Mucosa of stomach (tissue), 1 donor: ENCODE data around the gene FAM107B.

Source experiments
- H3K27me3 ChIP-seq: one replicate; pipeline ENCODE4 v1.7.0; 2013; ENCODE audit warnings: mild to moderate bottlenecking, low read length; ENCODE audit not compliant: control insufficient read depth, insufficient read depth
- H3K36me3 ChIP-seq: one replicate; pipeline ENCODE4 v1.7.0; 2013; ENCODE audit warnings: low read length; ENCODE audit not compliant: control insufficient read depth, insufficient read depth
- H3K4me1 ChIP-seq: one replicate; pipeline ENCODE4 v1.7.0; 2013; ENCODE audit warnings: mild to moderate bottlenecking, low read length; ENCODE audit not compliant: control insufficient read depth, insufficient read depth
- H3K4me3 ChIP-seq: one replicate; pipeline ENCODE4 v1.7.0; 2013; ENCODE audit warnings: low read length
- H3K9ac ChIP-seq: one replicate; pipeline ENCODE4 v1.7.0; 2013; ENCODE audit warnings: mild to moderate bottlenecking, low read length, moderate library complexity
- H3K9me3 ChIP-seq: one replicate; pipeline ENCODE4 v1.7.0; 2013; ENCODE audit warnings: mild to moderate bottlenecking, low read length, moderate library complexity; ENCODE audit not compliant: control insufficient read depth
- donor health status: Pancreatic carcinoma.

The FAM107B gene

GRCh38 chr10:14683256-14683655 lies 91.4 kb downstream of the FAM107B start:
- H3K4me1 ChIP-seq, result peaks cover 10% of the 10 kb centered on the region
- H3K9me3 ChIP-seq, result no peaks in the 10 kb centered on the region
- H3K27me3 ChIP-seq, result no peaks in the 10 kb centered on the region
- H3K36me3 ChIP-seq, result no peaks in the 10 kb centered on the region
- no peak overlapping the region for H3K9ac ChIP-seq
- no peak overlapping the region for H3K4me3 ChIP-seq

GRCh38 chr10:14681802-14682201 lies 92.9 kb downstream of the FAM107B start:
- peaks cover 5% of the 10 kb centered on the region for H3K4me1 ChIP-seq
- H3K27me3 ChIP-seq, result no peaks in the 10 kb centered on the region
- H3K4me3 ChIP-seq, result no peak overlapping the region
- H3K36me3 ChIP-seq, result no peaks in the 10 kb centered on the region
- no peaks in the 10 kb centered on the region for H3K9me3 ChIP-seq
- H3K9ac ChIP-seq, result no peak overlapping the region

GRCh38 chr10:14681305-14681704 lies 93.4 kb downstream of the FAM107B start:
- Histone ChIP-seq H3K4me3 (no peak overlapping the region), H3K9me3 (no peaks in the 10 kb centered on the region), H3K4me1 (peaks cover 3% of the 10 kb centered on the region), H3K9ac (no peak overlapping the region), H3K27me3 (no peaks in the 10 kb centered on the region), H3K36me3 (no peaks in the 10 kb centered on the region)

- H3K36me3 ChIP-seq, result no peaks in the 10 kb centered on the region
- no peaks in the 10 kb centered on the region for H3K27me3 ChIP-seq
- H3K4me1 ChIP-seq, result peaks cover 28% of the 10 kb centered on the region
- no peak overlapping the region for H3K4me3 ChIP-seq
- H3K9me3 ChIP-seq, result no peaks in the 10 kb centered on the region
- H3K9ac ChIP-seq, result no peak overlapping the region
Measured at GRCh38 chr10:14678637-14679036, 96.1 kb downstream of the FAM107B start.

- peaks cover 29% of the 10 kb centered on the region for H3K4me1 ChIP-seq
- no peaks in the 10 kb centered on the region for H3K9me3 ChIP-seq
- H3K27me3 ChIP-seq, result no peaks in the 10 kb centered on the region
- no peak overlapping the region for H3K4me3 ChIP-seq
- H3K9ac ChIP-seq, result no peak overlapping the region
- H3K36me3 ChIP-seq, result no peaks in the 10 kb centered on the region
Measured at GRCh38 chr10:14676732-14677131, 98.0 kb downstream of the FAM107B start.

- no peak overlapping the region for H3K9ac ChIP-seq
Measured at GRCh38 chr10:14674376-14675050, 100.2 kb downstream of the FAM107B start.

GRCh38 chr10:14673189-14673861 lies 101.4 kb downstream of the FAM107B start:
- H3K36me3 ChIP-seq, result no peaks in the 10 kb centered on the region
- peaks cover 29% of the 10 kb centered on the region for H3K4me1 ChIP-seq
- H3K27me3 ChIP-seq, result no peaks in the 10 kb centered on the region
- H3K4me3 ChIP-seq, result no peak overlapping the region
- H3K9me3 ChIP-seq, result no peaks in the 10 kb centered on the region
- H3K9ac ChIP-seq, result no peak overlapping the region

More at GRCh38 chr10:14674376-14675050, 100.2 kb downstream of the FAM107B start:
- Histone ChIP-seq H3K9me3 (no peaks in the 10 kb centered on the region), H3K4me3 (no peak overlapping the region), H3K27me3 (no peaks in the 10 kb centered on the region), H3K4me1 (peaks cover 29% of the 10 kb centered on the region), H3K36me3 (no peaks in the 10 kb centered on the region)

GRCh38 chr10:14671386-14671831 lies 103.3 kb downstream of the FAM107B start:
- Histone ChIP-seq H3K27me3 (no peaks in the 10 kb centered on the region), H3K9ac (no peak overlapping the region), H3K4me3 (no peak overlapping the region), H3K36me3 (no peaks in the 10 kb centered on the region), H3K9me3 (no peaks in the 10 kb centered on the region), H3K4me1 (peaks cover 28% of the 10 kb centered on the region)

GRCh38 chr10:14670551-14671240 lies 104.0 kb downstream of the FAM107B start:
- no peak overlapping the region for H3K4me3 ChIP-seq
- H3K27me3 ChIP-seq, result no peaks in the 10 kb centered on the region
- no peaks in the 10 kb centered on the region for H3K9me3 ChIP-seq
- no peak overlapping the region for H3K9ac ChIP-seq
- H3K36me3 ChIP-seq, result no peaks in the 10 kb centered on the region
- H3K4me1 ChIP-seq, result peaks cover 21% of the 10 kb centered on the region

- H3K27me3 ChIP-seq, result no peaks in the 10 kb centered on the region
- no peaks in the 10 kb centered on the region for H3K9me3 ChIP-seq
- H3K36me3 ChIP-seq, result no peaks in the 10 kb centered on the region
- no peak overlapping the region for H3K9ac ChIP-seq
- H3K4me3 ChIP-seq, result no peak overlapping the region
- peaks cover 10% of the 10 kb centered on the region for H3K4me1 ChIP-seq
Measured at GRCh38 chr10:14669576-14669975, 105.1 kb downstream of the FAM107B start.

GRCh38 chr10:14667781-14668180 lies 106.9 kb downstream of the FAM107B start:
- Histone ChIP-seq H3K36me3 (no peaks in the 10 kb centered on the region), H3K4me1 (no peaks in the 10 kb centered on the region), H3K9ac (no peak overlapping the region), H3K9me3 (no peaks in the 10 kb centered on the region), H3K4me3 (no peak overlapping the region), H3K27me3 (no peaks in the 10 kb centered on the region)

- Histone ChIP-seq H3K27me3 (no peaks in the 10 kb centered on the region), H3K9me3 (no peaks in the 10 kb centered on the region)
Measured at GRCh38 chr10:14667280-14667679, 107.4 kb downstream of the FAM107B start.

More at GRCh38 chr10:14667280-14667679, 107.4 kb downstream of the FAM107B start:
- Histone ChIP-seq H3K36me3 (no peaks in the 10 kb centered on the region), H3K9ac (no peak overlapping the region), H3K4me1 (no peaks in the 10 kb centered on the region), H3K4me3 (no peak overlapping the region)
